Motor neuron (in vitro differentiated cells): ENCODE results near the gene CFAP54. TPM values are rescaled to one million over a fixed set of nuclear protein-coding genes. Genes with fewer than 3 reads are reported as not detected.

Experiments
- ATAC-seq, 8 experiments: fragments of 200-7000 bp; cut with Tn5 transposase; replicated peaks in 6 of 8; 2 replicates each; pipeline ENCODE4 v1.8.0; 2021; ENCODE audit warnings: mild to moderate bottlenecking in 8 of 8, moderate library complexity in 8 of 8
- H3K27ac ChIP-seq, 2 donors: fragments of 250-450 bp; sonication (Bioruptor Pico); 2 replicates each; pipeline ENCODE4 v1.9.0; 2021; ENCODE audit warnings: antibody characterized with exemption in 2 of 2, mild to moderate bottlenecking in 2 of 2, moderate library complexity in 1 of 2
- H3K4me1 ChIP-seq, 2 donors: fragments of 250-450 bp; sonication (Bioruptor Pico); replicated peaks in 1 of 2; 2 replicates each; pipeline ENCODE4 v1.6.1; 2021; ENCODE audit warnings: antibody characterized with exemption in 2 of 2, mild to moderate bottlenecking in 2 of 2, moderate library complexity in 1 of 2
- H3K4me3 ChIP-seq, 5 donors: fragments of 250-450 bp; sonication (Bioruptor Pico); 2 replicates each; pipeline ENCODE4 v1.9.0; 2021; ENCODE audit warnings: antibody characterized with exemption in 5 of 5, mild to moderate bottlenecking in 5 of 5, moderate library complexity in 4 of 5
- WGBS, 10 experiments: fragments of 450-650 bp; shearing (Covaris generic); methylation state at CpG; one replicate each; pipeline ENCODE4 v1.0.0; 2022; 5-methylcytosine and 5-hydroxymethylcytosine counted together
- in situ Hi-C, 9 experiments: fragments of 400-800 bp; cut with MboI; loops; one replicate each; pipeline ENCODE4 v1.15.0; 2021; ENCODE audit warnings: low sequenced_read_pairs in 9 of 9, low pct_unique_long_range_greater_than_20kb in 2 of 9; ENCODE audit not compliant: unreplicated experiment in 9 of 9
- total RNA-seq, 8 experiments: library from RNA; unstranded; fragments of 300-600 nt; gene quantifications; 2 replicates each; pipeline versions ENCODE4 v1.2.3 to v1.2.4, GENCODE V29; 2022

Gene CFAP54
- total RNA-seq, 8 experiments from 2014 or later, result 0.46 to 23.9 (median 1.5) TPM

GRCh38 chr12:96811083-96811482, 321.7 kb downstream of the CFAP54 start:
- H3K27ac ChIP-seq, result no peak overlapping the region
- peaks cover 7 to 10% of the 10 kb centered on the region in 2 donors for H3K4me1 ChIP-seq
- in situ Hi-C loops, result no loop called here
- WGBS, 10 experiments, result 19 to 83% (median 53%) methylated on average over 1 to 3 of the region's 3 CpGs; no CpG with 5 or more reads in 2 of the 10 experiments
- no peak overlapping the region for H3K4me3 ChIP-seq
- peak in 3 of 8 experiments; percentile 21 to 70 (median 40) for ATAC-seq

GRCh38 chr12:96812153-96812552, 322.8 kb downstream of the CFAP54 start:
- whole genome bisulfite sequencing, 10 experiments, result 6 to 85% (median 53%) methylated on average over 1 to 2 of the region's 2 CpGs; no CpG with 5 or more reads in 1 of the 10 experiments
- ATAC-seq, result no peak
- Histone ChIP-seq H3K4me1 (peaks cover 7 to 10% of the 10 kb centered on the region in 2 donors), H3K27ac (no peak overlapping the region), H3K4me3 (no peak overlapping the region)
- in situ Hi-C loops, result no loop called here

- in situ Hi-C loops, result no loop called here
- ATAC-seq, result no peak
- Histone ChIP-seq H3K27ac (no peak overlapping the region), H3K4me3 (no peak overlapping the region), H3K4me1 (peaks cover 7 to 10% of the 10 kb centered on the region in 2 donors)
- 10 to 100% (median 74%) methylated on average over 1 to 2 of the region's 2 CpGs; no CpG with 5 or more reads in 1 of the 10 experiments for WGBS, 10 experiments
Measured at GRCh38 chr12:96814200-96814599, 324.8 kb downstream of the CFAP54 start.

- in situ Hi-C loops, result no loop called here
- no peak for ATAC-seq
- whole genome bisulfite sequencing, 10 experiments, result 8 to 92% (median 80%) methylated on average over 2 to 3 of the region's 3 CpGs; no CpG with 5 or more reads in 1 of the 10 experiments
Measured at GRCh38 chr12:96821592-96821991, 332.2 kb downstream of the CFAP54 start.

GRCh38 chr12:96822641-96823040, 333.3 kb downstream of the CFAP54 start:
- ATAC-seq, result no peak
- Histone ChIP-seq H3K4me1 (no peaks in the 10 kb centered on the region), H3K4me3 (no peak overlapping the region), H3K27ac (no peak overlapping the region)
- in situ Hi-C loops, result no loop called here
- WGBS, 10 experiments, result 0 to 100% (median 86%) methylated on average over 1 of the region's 1 CpG; no CpG with 5 or more reads in 3 of the 10 experiments

More at GRCh38 chr12:96821592-96821991, 332.2 kb downstream of the CFAP54 start:
- H3K4me3 ChIP-seq, result no peak overlapping the region
- H3K4me1 ChIP-seq, result no peaks in the 10 kb centered on the region
- H3K27ac ChIP-seq, result no peak overlapping the region

GRCh38 chr12:96824074-96824837, 334.9 kb downstream of the CFAP54 start:
- in situ Hi-C loops, result no loop called here
- no peak for ATAC-seq

GRCh38 chr12:96824838-96825236, 335.5 kb downstream of the CFAP54 start:
- no peaks in the 10 kb centered on the region for H3K4me1 ChIP-seq
- no peak overlapping the region for H3K27ac ChIP-seq
- no peak overlapping the region for H3K4me3 ChIP-seq
- ATAC-seq, result no peak
- in situ Hi-C loops, result no loop called here
- WGBS, 10 experiments, result 82% methylated on average over 2 of the region's 2 CpGs; no CpG with 5 or more reads in 9 of the 10 experiments

More at GRCh38 chr12:96824074-96824837, 334.9 kb downstream of the CFAP54 start:
- WGBS, 10 experiments, result 50 to 100% (median 92%) methylated on average over 1 to 6 of the region's 7 CpGs
- Histone ChIP-seq H3K4me3 (no peak overlapping the region), H3K4me1 (no peaks in the 10 kb centered on the region), H3K27ac (no peak overlapping the region)

GRCh38 chr12:96828169-96828789, 338.9 kb downstream of the CFAP54 start:
- in situ Hi-C loops, result no loop called here
- H3K4me1 ChIP-seq, result no peaks in the 10 kb centered on the region
- no peak for ATAC-seq
- H3K27ac ChIP-seq, result no peak overlapping the region
- no peak overlapping the region for H3K4me3 ChIP-seq
- WGBS, 10 experiments, result 58 to 100% (median 89%) methylated on average over 1 to 5 of the region's 5 CpGs; no CpG with 5 or more reads in 2 of the 10 experiments

GRCh38 chr12:96829354-96829753, 340.0 kb downstream of the CFAP54 start:
- WGBS, 10 experiments, result 40 to 100% (median 89%) methylated on average over 2 to 3 of the region's 3 CpGs
- in situ Hi-C loops, result no loop called here
- H3K4me3 ChIP-seq, result no peak overlapping the region
- no peak for ATAC-seq
- H3K4me1 ChIP-seq, result no peaks in the 10 kb centered on the region
- H3K27ac ChIP-seq, result no peak overlapping the region

- in situ Hi-C loops, result no loop called here
- H3K4me3 ChIP-seq, result no peak overlapping the region
- 86 to 100% (median 96%) methylated on average over 1 of the region's 1 CpG; no CpG with 5 or more reads in 6 of the 10 experiments for WGBS, 10 experiments
- H3K4me1 ChIP-seq, result no peaks in the 10 kb centered on the region
- H3K27ac ChIP-seq, result no peak overlapping the region
- no peak for ATAC-seq
Measured at GRCh38 chr12:96831346-96831745, 342.0 kb downstream of the CFAP54 start.

- no peak for ATAC-seq
- 0 to 60% (median 37%) methylated on average over 1 to 2 of the region's 2 CpGs; no CpG with 5 or more reads in 5 of the 10 experiments for WGBS, 10 experiments
- in situ Hi-C loops, result no loop called here
- H3K27ac ChIP-seq, result no peak overlapping the region
- H3K4me1 ChIP-seq, result peaks cover 0 to 3% of the 10 kb centered on the region in 2 donors
- no peak overlapping the region for H3K4me3 ChIP-seq
Measured at GRCh38 chr12:96846293-96846692, 356.9 kb downstream of the CFAP54 start.

- Histone ChIP-seq H3K4me1 (peaks cover 0 to 7% of the 10 kb centered on the region in 2 donors), H3K27ac (no peak overlapping the region), H3K4me3 (no peak overlapping the region)
- in situ Hi-C loops, result no loop called here
- ATAC-seq, result no peak
- WGBS, 10 experiments, result 70 to 100% (median 90%) methylated on average over 1 to 3 of the region's 3 CpGs; no CpG with 5 or more reads in 5 of the 10 experiments
Measured at GRCh38 chr12:96850676-96851075, 361.3 kb downstream of the CFAP54 start.

- in situ Hi-C loops, result no loop called here
- H3K4me3 ChIP-seq, result no peak overlapping the region
- H3K4me1 ChIP-seq, result peaks cover 0 to 7% of the 10 kb centered on the region in 2 donors
- WGBS, 10 experiments, result 0 to 100% (median 60%) methylated on average over 1 of the region's 1 CpG; no CpG with 5 or more reads in 1 of the 10 experiments
- ATAC-seq, result no peak
- H3K27ac ChIP-seq, result no peak overlapping the region
Measured at GRCh38 chr12:96858162-96858561, 368.8 kb downstream of the CFAP54 start.
